Hepatocyte (in vitro differentiated cells): ENCODE results near the gene ACADL. TPM values are rescaled to one million over a fixed set of nuclear protein-coding genes. Genes with fewer than 3 reads are reported as not detected.

ENCODE experiments used
- DNase-seq: peaks from one replicate; pipeline ENCODE4 v3.0.0-alpha.2; 2016; ENCODE audit warnings: low spot score
- H2AFZ ChIP-seq: fragments of 200-600 bp; sonication (generic); 2 replicates; pipeline ENCODE4 v1.6.0; 2016; ENCODE audit warnings: antibody characterized with exemption, mild to moderate bottlenecking
- H3K27ac ChIP-seq: fragments of 200-600 bp; sonication (generic); 2 replicates; pipeline ENCODE4 v1.5.1; 2016; ENCODE audit warnings: mild to moderate bottlenecking
- H3K27me3 ChIP-seq: fragments of 200-600 bp; sonication (generic); 2 replicates; pipeline ENCODE4 v1.6.1; 2016
- H3K36me3 ChIP-seq: fragments of 200-600 bp; sonication (generic); replicated peaks from 2 replicates; pipeline ENCODE4 v1.5.1; 2016; ENCODE audit warnings: low read depth; ENCODE audit not compliant: insufficient read depth
- H3K4me1 ChIP-seq: fragments of 200-600 bp; sonication (generic); 2 replicates; pipeline ENCODE4 v1.5.1; 2016; ENCODE audit warnings: mild to moderate bottlenecking, moderate library complexity; ENCODE audit not compliant: insufficient read depth
- H3K4me2 ChIP-seq: fragments of 200-600 bp; sonication (generic); 2 replicates; pipeline ENCODE4 v1.6.0; 2016
- H3K4me3 ChIP-seq: fragments of 200-600 bp; sonication (generic); 2 replicates; pipeline ENCODE4 v1.5.1; 2016; ENCODE audit warnings: mild to moderate bottlenecking
- H3K79me2 ChIP-seq: fragments of 200-600 bp; sonication (generic); 2 replicates; pipeline ENCODE4 v1.6.0; 2017; ENCODE audit warnings: mild to moderate bottlenecking
- H3K9me2 ChIP-seq: fragments of 200-600 bp; sonication (generic); replicated peaks from 2 replicates; pipeline ENCODE4 v1.6.0; 2017; ENCODE audit warnings: mild to moderate bottlenecking; ENCODE audit not compliant: insufficient read depth
- H3K9me3 ChIP-seq: fragments of 200-600 bp; sonication (generic); 2 replicates; pipeline ENCODE4 v1.5.1; 2016; ENCODE audit warnings: low read depth, mild to moderate bottlenecking
- H4K20me1 ChIP-seq: fragments of 200-600 bp; sonication (generic); 2 replicates; pipeline ENCODE4 v1.6.0; 2016; ENCODE audit warnings: mild to moderate bottlenecking; ENCODE audit not compliant: insufficient read depth, poor library complexity, severe bottlenecking
- CTCF ChIP-seq: fragments of 200-600 bp; sonication (generic); IDR thresholded peaks from 2 replicates; pipeline ENCODE4 v1.5.1; 2016; ENCODE audit warnings: antibody characterized with exemption, mild to moderate bottlenecking; ENCODE audit not compliant: poor library complexity
- EZH2 ChIP-seq: fragments of 200-600 bp; sonication (generic); IDR thresholded peaks from 2 replicates; pipeline ENCODE4 v1.6.1; 2016; ENCODE audit warnings: antibody characterized with exemption, mild to moderate bottlenecking, borderline replicate concordance
- EZH2phosphoT487 ChIP-seq: fragments of 200-600 bp; sonication (generic); IDR thresholded peaks from one replicate; pipeline ENCODE4 v1.6.1; 2018; ENCODE audit warnings: antibody characterized with exemption, mild to moderate bottlenecking, low read depth, moderate library complexity; ENCODE audit not compliant: unreplicated experiment, severe bottlenecking
- WGBS: methylation state at CpG from one replicate; pipeline ENCODE4 v1.1.6; 2016; ENCODE audit warnings: low lambda C conversion rate; ENCODE audit errors: missing lambda C conversion rate; 5-methylcytosine and 5-hydroxymethylcytosine counted together
- polyA plus RNA-seq: library from polyadenylated mRNA; unstranded; fragments of >200 nt; fragmentation: Nextera tagmentation; extraction: Ambion mirVana; gene quantifications from 2 replicates; pipeline ENCODE4 v1.2.1, GENCODE V29; 2016
- total RNA-seq: library from RNA; depleted of rRNA; stranded (reverse); fragments of >200 nt; gene quantifications from 2 replicates; pipeline ENCODE4 v1.2.3, GENCODE V29; 2014

The ACADL gene
- total and polyA plus RNA-seq, 2 experiments from 2014 or later = 1.1 to 2.1 TPM

DNA sequence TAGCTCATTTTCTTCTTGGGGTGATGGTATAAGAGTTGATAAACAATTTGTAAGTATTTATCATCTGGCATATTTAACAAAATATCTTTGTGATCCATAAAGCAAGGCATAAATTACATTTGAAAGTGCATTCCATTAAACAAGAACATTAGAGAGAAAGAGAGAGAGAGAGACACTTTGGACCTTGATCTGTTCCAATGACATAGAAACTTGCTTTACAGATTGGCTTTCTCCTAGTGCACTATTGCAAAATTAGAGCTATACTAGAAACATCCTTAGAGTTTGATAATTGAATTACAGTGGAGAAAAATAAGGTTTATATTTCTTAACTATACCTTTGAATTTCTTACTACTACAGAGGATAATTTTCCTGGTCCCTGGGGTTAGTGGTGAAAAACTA, 5.7 kb upstream of the ACADL start:
- Histone ChIP-seq H3K27ac (no peak overlapping the region), H3K27me3 (peaks cover 6% of the 10 kb centered on the region), H3K9me2 (no peaks in the 10 kb centered on the region), H2AFZ (no peak overlapping the region), H3K4me1 (no peaks in the 10 kb centered on the region), H3K36me3 (no peaks in the 10 kb centered on the region), H4K20me1 (no peaks in the 10 kb centered on the region), H3K4me2 (no peak overlapping the region), H3K4me3 (no peak overlapping the region), H3K79me2 (no peaks in the 10 kb centered on the region), H3K9me3 (no peaks in the 10 kb centered on the region)
- no peak for DNase-seq
- no peak for TF ChIP-seq EZH2
- TF ChIP-seq CTCF = no peak
- no peak for TF ChIP-seq EZH2phosphoT487

DNA sequence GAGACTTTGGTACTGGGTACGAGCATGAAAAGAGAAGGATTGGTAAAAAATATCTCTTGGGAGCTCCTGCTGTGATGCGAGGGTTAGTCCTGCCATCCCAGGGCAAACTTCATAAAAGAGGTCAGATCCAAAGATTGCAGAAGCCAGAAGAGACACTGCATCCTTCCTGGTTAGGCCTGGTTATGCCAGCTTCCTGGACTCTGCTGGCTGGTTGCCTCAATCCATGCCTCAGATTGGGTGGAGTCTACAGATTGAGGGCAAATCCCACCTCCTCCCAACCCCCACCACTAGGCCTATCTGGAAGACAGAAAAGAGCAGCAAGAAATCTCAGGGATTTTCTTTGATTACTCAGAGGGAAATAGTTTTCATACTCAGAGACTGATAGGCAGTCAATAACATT, 5.3 kb upstream of the ACADL start:
- Histone ChIP-seq H2AFZ (no peak overlapping the region), H3K79me2 (no peaks in the 10 kb centered on the region), H3K27me3 (peaks cover 11% of the 10 kb centered on the region), H3K9me3 (no peaks in the 10 kb centered on the region), H3K4me3 (no peak overlapping the region), H3K36me3 (no peaks in the 10 kb centered on the region), H3K4me1 (no peaks in the 10 kb centered on the region), H3K9me2 (no peaks in the 10 kb centered on the region), H4K20me1 (no peaks in the 10 kb centered on the region), H3K4me2 (no peak overlapping the region), H3K27ac (no peak overlapping the region)
- TF ChIP-seq EZH2 (no peak), EZH2phosphoT487 (no peak), CTCF (no peak)
- no peak for DNase-seq
- 87% methylated on average over 2 of the region's 2 CpGs for WGBS

DNA sequence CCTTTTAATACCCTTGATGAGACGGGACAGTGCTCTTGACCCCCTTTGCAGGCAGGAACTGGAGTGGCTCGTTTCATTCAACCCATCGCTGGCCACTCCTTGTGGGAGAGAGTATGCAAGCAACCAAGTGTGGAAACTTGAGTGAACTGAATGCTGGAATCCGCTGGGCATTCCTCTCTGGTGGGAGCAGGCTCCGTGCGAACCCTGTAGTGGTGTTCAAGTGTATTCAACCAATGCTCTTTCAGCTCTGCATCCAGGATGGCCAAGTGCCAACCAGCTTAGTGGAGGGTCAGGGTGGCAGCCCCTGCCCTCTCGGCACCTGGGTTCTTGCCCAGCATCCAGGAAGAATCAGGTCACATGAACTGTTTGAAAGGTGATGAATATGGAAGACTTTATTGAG, 3.3 kb upstream of the ACADL start:
- Histone ChIP-seq H3K36me3 (no peaks in the 10 kb centered on the region), H3K4me2 (no peak overlapping the region), H3K79me2 (no peaks in the 10 kb centered on the region), H3K9me3 (no peaks in the 10 kb centered on the region), H2AFZ (no peak overlapping the region), H3K4me3 (no peak overlapping the region), H3K27me3 (peaks cover 26% of the 10 kb centered on the region), H3K9me2 (no peaks in the 10 kb centered on the region), H3K4me1 (no peaks in the 10 kb centered on the region), H3K27ac (no peak overlapping the region), H4K20me1 (no peaks in the 10 kb centered on the region)
- 93% methylated on average over 7 of the region's 7 CpGs for WGBS
- TF ChIP-seq EZH2phosphoT487 = no peak
- TF ChIP-seq EZH2 = no peak
- TF ChIP-seq CTCF = no peak
- DNase-seq = no peak
